ENCODE data around the gene FNBP1L. TPM values are rescaled to one million over a fixed set of nuclear protein-coding genes. Genes with fewer than 3 reads are reported as not detected.

Gene FNBP1L
- total and polyA plus RNA-seq, 2 experiments from 2014 or later = 19.1 to 22.4 TPM

DNA sequence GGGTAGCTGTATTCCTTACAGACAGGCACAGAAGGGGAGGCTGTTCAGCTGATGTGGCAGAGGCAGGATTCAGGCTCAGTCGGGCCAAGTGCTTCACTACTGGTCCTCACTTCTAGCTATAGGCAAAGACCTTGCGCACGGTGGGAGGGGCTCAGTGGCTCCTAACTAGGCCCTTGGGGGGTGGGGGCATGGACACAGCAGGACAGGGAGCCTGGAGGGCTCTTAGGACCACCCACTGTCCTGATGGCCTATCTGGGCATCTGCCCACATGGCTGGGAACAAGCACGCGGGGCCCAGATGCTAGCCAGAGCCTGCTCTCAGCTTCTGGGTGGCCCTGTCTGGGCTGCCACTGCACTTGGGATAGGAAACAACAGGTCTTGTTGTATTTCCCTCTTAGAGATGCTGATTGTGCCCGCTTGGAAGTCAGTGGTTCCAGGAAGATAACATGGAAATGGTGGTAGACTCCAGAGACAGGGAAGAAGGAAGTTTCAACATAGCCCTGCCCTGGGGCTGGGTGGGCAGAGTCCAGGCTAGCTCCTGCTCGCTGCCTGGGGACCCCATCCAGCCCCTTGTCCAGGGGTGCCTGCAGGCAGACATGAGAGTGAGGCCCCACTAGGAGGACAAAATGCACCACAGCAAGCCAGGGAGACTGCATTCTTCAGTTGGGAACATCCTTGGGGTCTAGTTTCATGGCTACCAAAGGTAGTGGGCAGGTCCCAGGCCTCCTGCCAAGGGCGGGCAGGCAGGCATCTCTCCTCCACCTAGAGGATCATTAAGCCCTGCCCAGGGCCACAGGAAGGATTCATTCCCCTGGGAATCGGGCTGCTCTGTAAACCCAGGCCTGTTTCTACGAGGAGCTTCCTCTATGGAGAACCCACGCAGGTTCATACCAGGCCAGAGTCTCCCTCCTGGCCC is 131.2 kb downstream of the FNBP1L start:
- DNase-seq = no peak
- H3K36me3 ChIP-seq (ENCODE audit: low read depth) = peaks cover 77% of the 10 kb centered on the region; the same call in 1 of the 2 replicates
- TF ChIP-seq EZH2phosphoT487 (IDR thresholded peaks at IDR 0.05; ENCODE audit: insufficient read depth, low read depth) (no peak), EZH2 (IDR thresholded peaks at IDR 0.05; ENCODE audit: insufficient read depth, poor library complexity, severe bottlenecking) (no peak)
- H3K9me3 ChIP-seq (ENCODE audit: low read depth) = no peaks in the 10 kb centered on the region
- no peaks in the 10 kb centered on the region for H3K27me3 ChIP-seq (replicated peaks; ENCODE audit: insufficient read depth)
- no peak overlapping the region for H3K4me2 ChIP-seq (ENCODE audit: unreplicated experiment)
- no peaks in the 10 kb centered on the region for H4K20me1 ChIP-seq (ENCODE audit: insufficient read depth)
- H3K4me3 ChIP-seq = no peak overlapping the region
- H3K9ac ChIP-seq = peak overlapping the region; percentile 53
- H3K9me2 ChIP-seq (ENCODE audit: insufficient read depth) = no peaks in the 10 kb centered on the region
- peaks cover 93% of the 10 kb centered on the region for H3K79me2 ChIP-seq (ENCODE audit: insufficient read depth)
- 89 to 90% methylated on average over 11 of the region's 11 CpGs for WGBS, 2 experiments (ENCODE audit: low coverage in 1 of 2, low lambda C conversion rate in 2 of 2, missing lambda C conversion rate in 2 of 2)
- H3K27ac ChIP-seq = peak overlapping the region; percentile 71
- no peak overlapping the region for H2AFZ ChIP-seq
- peaks cover 15% of the 10 kb centered on the region for H3K4me1 ChIP-seq (ENCODE audit: insufficient read depth)
- in situ Hi-C loops (cut with MboI) = no loop called here
- H3F3A ChIP-seq (ENCODE audit: insufficient read depth) = peaks cover 56% of the 10 kb centered on the region

GRCh38 chr1:93579891-93580290 is 132.0 kb downstream of the FNBP1L start:
- 21 to 22% methylated on average over 5 of the region's 5 CpGs for WGBS, 2 experiments (ENCODE audit: low coverage in 1 of 2, low lambda C conversion rate in 2 of 2, missing lambda C conversion rate in 2 of 2)
- in situ Hi-C loops (cut with MboI) = no loop called here
- no peaks in the 10 kb centered on the region for H3K27me3 ChIP-seq (replicated peaks; ENCODE audit: insufficient read depth)
- H3K79me2 ChIP-seq (ENCODE audit: insufficient read depth) = peaks cover 93% of the 10 kb centered on the region
- H3K9me3 ChIP-seq (ENCODE audit: low read depth) = no peaks in the 10 kb centered on the region
- TF ChIP-seq EZH2phosphoT487 (IDR thresholded peaks at IDR 0.05; ENCODE audit: insufficient read depth, low read depth) (no peak), EZH2 (IDR thresholded peaks at IDR 0.05; ENCODE audit: insufficient read depth, poor library complexity, severe bottlenecking) (no peak)
- no peak overlapping the region for H3K4me3 ChIP-seq
- peaks cover 19% of the 10 kb centered on the region for H3K4me1 ChIP-seq (ENCODE audit: insufficient read depth)
- H3K9me2 ChIP-seq (ENCODE audit: insufficient read depth) = no peaks in the 10 kb centered on the region
- peaks cover 76% of the 10 kb centered on the region for H3K36me3 ChIP-seq (ENCODE audit: low read depth)
- H3K9ac ChIP-seq = peak overlapping the region; percentile 53
- no peaks in the 10 kb centered on the region for H4K20me1 ChIP-seq (ENCODE audit: insufficient read depth)
- peak; percentile 91 for DNase-seq
- no peak overlapping the region for H3K4me2 ChIP-seq (ENCODE audit: unreplicated experiment)
- peak overlapping the region; percentile 71 for H3K27ac ChIP-seq
- H3F3A ChIP-seq (ENCODE audit: insufficient read depth) = peaks cover 60% of the 10 kb centered on the region
- no peak overlapping the region for H2AFZ ChIP-seq

DNA sequence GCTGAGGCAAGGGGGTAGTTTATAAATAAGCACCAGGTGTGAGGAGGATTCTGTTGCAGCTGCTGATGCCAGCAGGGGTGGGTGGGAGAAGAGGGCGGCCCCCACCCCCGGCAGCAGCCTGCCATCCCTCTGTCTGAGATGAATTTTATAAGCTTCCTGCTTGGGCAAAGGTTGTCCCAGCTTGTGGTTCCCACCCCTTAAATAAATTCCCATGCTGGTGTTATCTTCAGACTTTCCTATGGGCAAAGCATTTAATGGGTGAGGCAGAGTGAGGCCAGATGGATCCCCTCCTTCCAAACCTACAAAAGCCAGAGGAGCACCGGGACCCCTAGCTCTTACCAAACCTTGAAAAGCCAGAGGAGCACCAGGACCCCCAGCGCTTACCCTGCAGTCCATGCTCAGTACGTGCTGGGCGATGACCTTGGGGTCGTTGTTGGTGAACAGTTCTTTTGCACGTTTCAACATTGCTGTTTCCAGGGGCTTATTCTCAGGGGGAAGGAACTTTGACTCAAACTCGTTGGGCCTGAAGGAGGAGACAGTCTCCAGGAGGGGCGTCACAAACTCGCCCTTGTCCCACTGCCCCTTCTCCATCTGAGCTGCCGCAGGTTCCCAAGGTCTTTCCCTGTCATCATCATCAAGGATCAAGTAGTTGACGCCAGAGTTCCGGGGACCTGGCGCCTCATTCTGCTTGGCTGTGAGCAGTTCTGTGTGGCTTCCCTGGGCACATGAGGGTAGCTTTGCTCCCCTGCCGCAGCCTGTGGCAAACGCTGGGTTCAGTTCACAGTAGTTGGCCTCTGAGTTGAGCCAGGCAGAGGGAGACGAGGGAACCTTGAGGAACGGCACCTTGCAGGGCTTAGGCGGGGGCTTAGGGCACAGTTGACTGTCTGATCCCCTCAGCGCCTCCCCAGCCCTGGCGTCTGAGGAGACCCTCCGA is 134.3 kb downstream of the FNBP1L start:
- H3K4me3 ChIP-seq = no peak overlapping the region
- no peaks in the 10 kb centered on the region for H4K20me1 ChIP-seq (ENCODE audit: insufficient read depth)
- no peak for TF ChIP-seq EZH2phosphoT487 (IDR thresholded peaks at IDR 0.05; ENCODE audit: insufficient read depth, low read depth)
- no peaks in the 10 kb centered on the region for H3K9me2 ChIP-seq (ENCODE audit: insufficient read depth)
- H3F3A ChIP-seq (ENCODE audit: insufficient read depth) = peaks cover 71% of the 10 kb centered on the region
- H3K9me3 ChIP-seq (ENCODE audit: low read depth) = no peaks in the 10 kb centered on the region
- peaks cover 73% of the 10 kb centered on the region for H3K36me3 ChIP-seq (ENCODE audit: low read depth)
- peaks cover 29% of the 10 kb centered on the region for H3K4me1 ChIP-seq (ENCODE audit: insufficient read depth)
- no peak overlapping the region for H2AFZ ChIP-seq
- in situ Hi-C loops (cut with MboI) = no loop called here
- no peak overlapping the region for H3K4me2 ChIP-seq (ENCODE audit: unreplicated experiment)
- H3K27me3 ChIP-seq (replicated peaks; ENCODE audit: insufficient read depth) = no peaks in the 10 kb centered on the region
- WGBS, 2 experiments (ENCODE audit: low coverage in 1 of 2, low lambda C conversion rate in 2 of 2, missing lambda C conversion rate in 2 of 2) = 96 to 98% methylated on average over 23 of the region's 23 CpGs
- peaks cover 93% of the 10 kb centered on the region for H3K79me2 ChIP-seq (ENCODE audit: insufficient read depth)
- no peak for DNase-seq
- H3K27ac ChIP-seq = no peak overlapping the region
- H3K9ac ChIP-seq = no peak overlapping the region

DNA sequence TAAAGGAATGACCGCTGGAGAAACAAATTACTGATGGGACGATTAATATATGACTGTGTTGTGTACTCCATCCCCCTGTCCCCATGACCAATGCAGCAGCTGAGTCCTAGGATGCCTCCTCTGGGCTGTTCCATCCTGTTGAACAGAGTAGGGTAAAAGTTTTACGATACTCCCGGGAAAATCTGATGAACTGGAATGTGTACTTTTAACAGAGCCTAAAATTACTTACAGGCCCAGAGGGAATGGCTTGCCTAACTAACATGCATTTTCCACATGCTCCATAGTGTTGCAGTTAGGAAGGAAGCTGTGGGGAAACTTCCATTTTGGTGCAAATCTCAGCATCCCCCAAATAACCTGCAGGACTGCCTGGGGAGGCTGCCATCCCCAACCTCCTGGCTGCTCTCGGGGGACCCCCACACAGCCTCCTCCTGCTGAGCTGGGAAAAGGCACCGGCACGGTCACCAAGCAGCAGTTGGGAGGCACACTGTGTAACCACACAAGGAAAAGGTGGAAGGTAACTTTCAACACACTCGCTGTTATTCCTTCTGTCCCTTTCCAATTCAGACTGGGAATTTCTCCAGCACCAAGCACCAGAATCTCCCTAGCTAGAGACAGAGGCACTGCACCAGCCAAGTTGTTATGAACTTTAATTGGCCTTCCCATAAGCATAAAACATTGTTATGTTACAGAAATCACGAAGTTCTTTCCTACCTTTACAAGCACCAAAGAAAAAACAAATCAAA is 136.5 kb downstream of the FNBP1L start:
- Histone ChIP-seq H3K4me2 (ENCODE audit: unreplicated experiment) (no peak overlapping the region), H3K4me3 (no peak overlapping the region), H3K27me3 (replicated peaks; ENCODE audit: insufficient read depth) (no peaks in the 10 kb centered on the region), H2AFZ (no peak overlapping the region), H3K9me2 (ENCODE audit: insufficient read depth) (no peaks in the 10 kb centered on the region), H3K4me1 (ENCODE audit: insufficient read depth) (peaks cover 30% of the 10 kb centered on the region), H3K79me2 (ENCODE audit: insufficient read depth) (peaks cover 93% of the 10 kb centered on the region), H3K9ac (peak overlapping the region; percentile 17), H3K36me3 (ENCODE audit: low read depth) (peaks cover 82% of the 10 kb centered on the region), H3K27ac (peak overlapping the region; percentile 61), H3F3A (ENCODE audit: insufficient read depth) (peaks cover 79% of the 10 kb centered on the region), H3K9me3 (ENCODE audit: low read depth) (no peaks in the 10 kb centered on the region), H4K20me1 (ENCODE audit: insufficient read depth) (no peaks in the 10 kb centered on the region)
- TF ChIP-seq EZH2phosphoT487 (IDR thresholded peaks at IDR 0.05; ENCODE audit: insufficient read depth, low read depth) = no peak
- in situ Hi-C loops (cut with MboI) = no loop called here
- 52 to 63% methylated on average over 9 of the region's 9 CpGs for WGBS, 2 experiments (ENCODE audit: low coverage in 1 of 2, low lambda C conversion rate in 2 of 2, missing lambda C conversion rate in 2 of 2)
- peak; percentile 33 for DNase-seq

All from GM23248 (cell line).